GM19023 (cell line): ENCODE data around the gene FBLIM1.

ENCODE experiments used
- ATAC-seq: cut with Tn5 transposase; IDR thresholded peaks from one replicate; pipeline ENCODE4 v1.9.1; 2021; ENCODE audit warnings: mild to moderate bottlenecking, moderate library complexity; ENCODE audit not compliant: unreplicated experiment

Gene FBLIM1

DNA sequence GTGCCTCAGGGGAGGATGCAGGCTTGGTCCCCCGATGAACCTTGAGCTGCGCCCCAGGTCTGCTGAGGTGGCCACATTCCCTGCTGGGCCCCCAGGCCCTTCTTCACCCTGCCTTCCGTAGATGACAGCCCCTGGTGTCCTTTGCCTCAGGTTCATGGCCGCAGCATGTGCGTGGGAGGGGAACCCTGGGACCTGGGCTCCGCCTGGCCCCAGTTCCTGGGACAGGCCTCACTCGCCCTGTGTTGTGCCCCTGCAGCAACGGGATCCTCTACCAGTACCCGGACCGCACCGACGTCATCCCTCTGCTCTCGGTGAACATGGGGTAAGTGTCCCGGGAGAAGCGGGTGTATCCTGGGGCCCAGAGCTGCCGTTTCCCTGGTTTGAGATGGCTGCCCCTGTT, 27.7 kb upstream of the FBLIM1 start:
- ATAC-seq, result no peak

DNA sequence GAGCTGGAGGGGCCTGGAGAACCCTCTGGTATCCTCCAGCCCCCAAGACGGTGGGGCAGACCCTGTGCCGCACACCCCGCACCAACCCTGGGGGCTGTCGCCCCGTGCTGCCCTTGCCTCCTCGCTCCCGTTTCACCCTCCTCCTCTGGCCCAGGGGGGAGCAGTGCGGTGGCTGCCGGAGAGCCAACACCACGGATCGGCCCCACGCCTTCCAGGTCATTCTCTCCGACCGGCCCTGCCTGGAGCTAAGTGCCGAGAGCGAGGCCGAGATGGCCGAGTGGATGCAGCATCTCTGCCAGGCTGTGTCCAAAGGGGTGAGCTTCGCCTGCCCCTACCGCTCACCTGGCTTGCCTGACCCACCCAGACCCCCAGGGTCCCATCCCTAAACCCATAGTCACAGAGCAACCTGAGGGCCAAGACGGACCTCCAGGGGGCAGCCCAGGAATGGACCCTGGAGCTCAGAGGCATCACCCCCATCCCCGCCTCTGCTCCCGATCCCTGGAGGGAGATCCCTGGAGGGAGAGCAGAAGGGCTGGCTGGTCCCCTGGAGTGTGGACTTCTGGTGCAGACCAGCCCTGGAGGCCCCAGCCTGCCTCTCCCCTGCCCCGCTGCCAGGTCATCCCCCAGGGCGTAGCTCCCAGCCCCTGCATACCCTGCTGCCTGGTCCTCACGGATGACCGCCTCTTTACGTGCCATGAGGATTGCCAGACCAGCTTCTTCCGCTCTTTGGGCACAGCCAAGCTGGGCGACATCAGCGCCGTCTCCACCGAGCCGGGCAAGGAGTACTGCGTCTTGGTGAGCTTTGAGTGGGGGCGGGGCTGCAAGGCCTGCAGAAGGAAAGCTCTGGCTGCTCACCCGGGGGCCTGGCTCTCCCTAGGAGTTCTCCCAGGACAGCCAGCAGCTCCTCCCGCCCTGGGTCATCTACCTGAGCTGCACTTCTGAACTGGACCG, 26.6 kb upstream of the FBLIM1 start:
- ATAC-seq, result no peak

DNA sequence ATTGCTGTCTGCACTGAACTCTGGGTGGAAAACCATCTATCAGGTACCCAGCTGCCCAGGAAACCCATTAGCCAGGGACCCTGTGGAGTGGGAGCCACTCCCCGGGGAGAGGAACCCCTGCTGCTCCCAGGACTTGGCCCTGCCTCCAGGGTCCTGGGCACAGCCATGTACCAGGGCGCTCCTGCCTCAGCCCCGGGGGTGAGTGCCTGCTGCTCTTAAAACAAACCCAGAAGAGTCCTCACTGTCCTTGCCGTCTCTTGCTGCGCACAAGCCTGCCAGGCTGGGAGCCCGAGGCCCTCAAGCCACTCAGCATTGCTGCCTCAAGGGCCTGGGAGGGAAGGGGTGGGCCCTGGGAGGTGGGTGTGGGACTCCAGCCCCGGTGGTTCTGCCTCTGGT, 25.9 kb upstream of the FBLIM1 start:
- no peak for ATAC-seq

DNA sequence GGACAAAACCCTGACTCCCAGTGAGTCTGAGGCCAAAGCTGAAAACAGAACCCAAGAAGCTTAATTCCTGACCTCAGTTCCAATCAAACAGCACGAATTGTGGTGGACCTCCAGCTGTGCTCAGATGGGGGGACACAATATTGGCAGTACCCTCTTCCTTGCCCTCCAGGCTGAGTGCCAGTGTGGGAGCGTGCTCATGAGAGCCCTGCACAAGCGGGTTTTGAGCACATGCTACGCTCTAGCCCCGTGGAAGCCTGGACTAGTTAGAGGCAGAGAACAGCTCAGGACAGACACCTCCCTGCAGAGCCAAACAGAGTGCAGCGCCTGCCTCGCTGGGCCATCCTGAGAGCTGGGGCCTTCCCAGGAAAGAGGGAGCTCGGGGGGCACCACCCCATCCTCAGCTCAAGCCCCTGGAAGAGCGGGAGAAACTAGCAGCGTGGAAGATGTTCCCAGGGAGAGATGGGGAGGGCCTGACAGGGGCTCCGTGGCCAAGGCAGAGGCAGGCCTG, 25.3 kb upstream of the FBLIM1 start:
- ATAC-seq, result no peak

DNA sequence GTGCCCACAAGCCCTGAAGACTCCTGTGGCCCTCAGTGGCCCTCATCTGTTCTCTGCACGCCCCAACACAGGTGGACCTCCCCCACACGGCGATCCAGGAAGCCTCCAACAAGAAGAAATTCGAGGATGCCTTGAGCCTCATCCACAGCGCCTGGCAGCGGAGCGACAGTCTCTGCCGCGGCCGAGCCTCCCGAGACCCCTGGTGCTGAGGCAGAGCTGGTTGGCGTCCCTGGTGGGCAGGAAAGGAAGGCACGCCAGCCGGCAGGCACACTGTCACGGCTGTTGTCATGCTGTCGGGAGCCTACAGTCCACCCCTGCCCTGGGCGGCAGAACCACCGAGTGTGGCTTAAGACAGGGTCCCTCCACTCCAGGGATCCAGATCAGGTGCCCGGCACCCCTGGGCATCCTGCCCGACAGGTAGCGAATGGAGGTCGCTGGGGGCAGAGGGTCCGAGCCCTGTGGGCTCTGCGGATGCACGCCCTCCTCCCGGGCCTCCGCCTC, 24.8 kb upstream of the FBLIM1 start:
- ATAC-seq, result no peak

DNA sequence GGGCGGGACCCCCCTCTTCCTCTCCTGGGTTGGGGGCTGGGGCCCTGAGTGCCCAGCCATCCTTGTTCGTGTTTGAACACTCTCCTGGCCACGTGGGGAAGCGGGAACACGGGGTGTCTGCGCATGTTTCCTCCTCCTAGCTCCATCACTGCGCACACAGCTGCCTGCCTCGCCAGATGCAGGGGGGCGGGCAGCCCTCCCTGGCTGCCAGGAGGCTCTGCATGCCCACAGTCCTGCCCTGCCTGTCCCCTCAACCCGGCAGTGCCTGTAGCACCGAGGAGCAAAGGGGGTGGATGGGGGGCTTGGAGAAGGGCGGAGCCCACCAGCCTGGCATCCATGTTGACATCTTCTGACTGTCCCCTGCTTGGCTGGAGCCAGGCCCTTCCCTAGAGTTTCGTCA, 24.3 kb upstream of the FBLIM1 start:
- ATAC-seq, result no peak

DNA sequence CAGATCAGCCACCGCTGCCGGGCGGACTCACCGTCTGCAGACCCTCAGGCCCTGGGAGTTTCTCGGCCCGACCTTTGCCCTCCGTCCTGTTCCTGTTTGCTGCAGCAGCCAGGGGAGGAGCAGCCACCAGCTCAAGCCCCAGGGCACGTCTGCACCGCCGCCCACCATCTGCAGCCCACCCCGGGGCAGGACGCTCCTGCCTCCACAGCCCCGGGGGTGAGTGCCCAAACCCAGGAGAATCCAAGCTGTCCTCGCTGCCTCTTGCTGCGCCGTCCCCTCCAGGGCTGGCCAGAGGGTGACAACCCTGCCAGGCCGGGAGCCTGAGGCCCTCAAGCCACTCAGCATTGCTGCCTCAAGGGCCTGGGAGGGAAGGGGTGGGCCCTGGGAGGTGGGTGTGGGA, 23.7 kb upstream of the FBLIM1 start:
- no peak for ATAC-seq

DNA sequence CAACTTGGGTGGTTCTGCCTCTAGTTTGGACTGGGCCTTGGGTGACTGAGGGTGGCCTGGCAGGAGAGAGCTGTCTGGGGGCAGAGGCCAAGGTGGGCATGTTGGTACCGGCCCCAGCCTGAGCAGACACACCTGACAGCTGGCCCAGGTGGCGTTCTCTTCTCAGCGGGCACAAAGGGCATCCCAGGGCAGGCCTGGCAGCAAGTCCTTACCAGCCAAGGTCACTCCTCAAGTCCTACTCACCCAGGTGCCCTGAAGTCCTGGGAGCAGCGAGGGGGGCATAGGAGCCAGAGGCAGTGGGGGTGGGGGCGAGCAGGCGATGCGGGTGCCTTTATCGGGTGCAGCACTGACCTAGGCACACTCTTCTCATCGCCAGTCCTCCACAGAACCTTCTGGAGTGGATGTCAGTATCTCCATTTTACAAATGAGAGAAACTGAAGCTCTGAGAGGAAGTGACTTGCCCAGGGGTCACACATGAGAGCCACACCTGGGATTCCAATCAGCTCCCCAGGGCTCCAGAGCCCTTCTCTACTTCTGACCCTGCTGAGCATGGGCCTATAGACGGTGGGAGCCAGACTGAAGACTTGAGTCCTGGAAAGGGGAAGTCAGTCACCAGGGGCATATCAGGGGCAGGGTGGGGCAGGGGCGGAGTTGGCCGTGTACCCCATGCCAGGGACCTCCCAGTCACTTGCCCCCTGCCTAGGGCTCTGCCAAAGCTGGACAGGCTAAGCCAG, 23.1 kb upstream of the FBLIM1 start:
- ATAC-seq, result no peak

DNA sequence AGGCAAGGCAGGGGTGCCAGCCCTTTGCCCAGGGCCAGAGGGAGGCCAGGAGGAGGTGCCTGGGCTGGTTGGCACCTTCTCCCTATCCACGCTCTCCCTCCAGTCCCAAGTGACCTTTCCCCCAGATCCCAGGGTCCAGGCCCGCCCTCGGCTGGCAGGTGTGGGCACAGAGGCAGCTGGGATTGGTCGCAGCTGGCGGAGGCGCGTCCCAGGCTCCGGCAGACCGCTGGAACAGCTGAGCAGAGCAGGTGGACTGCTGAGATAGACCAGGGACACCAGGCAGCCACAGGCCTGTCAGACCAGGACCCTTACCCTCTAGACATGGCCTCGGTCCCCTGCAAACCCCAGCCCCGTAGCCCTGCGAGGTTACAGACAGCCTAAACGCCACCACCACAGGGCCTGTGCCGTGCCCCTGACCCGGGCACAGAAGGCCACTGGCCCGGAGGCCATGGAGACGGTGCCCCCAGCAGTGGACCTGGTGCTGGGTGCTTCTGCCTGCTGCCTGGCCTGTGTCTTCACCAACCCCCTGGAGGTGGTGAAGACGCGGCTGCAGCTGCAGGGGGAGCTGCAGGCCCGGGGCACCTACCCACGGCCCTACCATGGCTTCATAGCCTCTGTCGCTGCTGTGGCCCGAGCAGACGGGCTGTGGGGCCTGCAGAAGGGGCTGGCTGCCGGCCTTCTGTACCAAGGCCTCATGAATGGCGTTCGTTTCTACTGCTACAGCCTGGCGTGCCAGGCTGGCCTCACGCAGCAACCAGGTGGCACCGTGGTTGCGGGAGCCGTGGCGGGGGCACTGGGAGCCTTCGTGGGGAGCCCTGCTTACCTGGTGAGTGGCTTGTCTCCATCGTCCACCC, 22.3 kb upstream of the FBLIM1 start, which contains the start of gene SLC25A34:
Gene SLC25A34, plus strand, starts transcription at position 221 of the 854 bp plus-strand sequence. Its CDS starts 228 bp downstream, at position 449.
- no peak for ATAC-seq

DNA sequence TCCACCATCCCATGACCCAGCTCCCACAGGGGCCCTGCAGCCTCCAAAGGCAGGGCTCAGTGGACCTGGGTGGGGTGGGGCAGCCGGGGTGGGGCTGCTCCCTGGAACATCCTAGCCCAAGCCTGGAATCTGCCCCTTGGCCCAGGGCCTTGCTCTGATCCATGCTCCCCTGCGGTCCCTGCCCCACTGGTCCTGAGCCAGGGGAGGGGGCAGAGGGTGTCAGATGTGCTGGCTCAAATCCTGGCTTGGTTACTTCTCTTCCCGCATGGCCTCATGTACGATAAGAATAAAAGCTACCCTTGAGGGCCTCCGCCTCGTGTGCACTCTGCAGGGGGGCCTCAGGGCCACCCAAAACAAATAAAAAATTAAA, 21.7 kb upstream of the FBLIM1 start:
- no peak for ATAC-seq

DNA sequence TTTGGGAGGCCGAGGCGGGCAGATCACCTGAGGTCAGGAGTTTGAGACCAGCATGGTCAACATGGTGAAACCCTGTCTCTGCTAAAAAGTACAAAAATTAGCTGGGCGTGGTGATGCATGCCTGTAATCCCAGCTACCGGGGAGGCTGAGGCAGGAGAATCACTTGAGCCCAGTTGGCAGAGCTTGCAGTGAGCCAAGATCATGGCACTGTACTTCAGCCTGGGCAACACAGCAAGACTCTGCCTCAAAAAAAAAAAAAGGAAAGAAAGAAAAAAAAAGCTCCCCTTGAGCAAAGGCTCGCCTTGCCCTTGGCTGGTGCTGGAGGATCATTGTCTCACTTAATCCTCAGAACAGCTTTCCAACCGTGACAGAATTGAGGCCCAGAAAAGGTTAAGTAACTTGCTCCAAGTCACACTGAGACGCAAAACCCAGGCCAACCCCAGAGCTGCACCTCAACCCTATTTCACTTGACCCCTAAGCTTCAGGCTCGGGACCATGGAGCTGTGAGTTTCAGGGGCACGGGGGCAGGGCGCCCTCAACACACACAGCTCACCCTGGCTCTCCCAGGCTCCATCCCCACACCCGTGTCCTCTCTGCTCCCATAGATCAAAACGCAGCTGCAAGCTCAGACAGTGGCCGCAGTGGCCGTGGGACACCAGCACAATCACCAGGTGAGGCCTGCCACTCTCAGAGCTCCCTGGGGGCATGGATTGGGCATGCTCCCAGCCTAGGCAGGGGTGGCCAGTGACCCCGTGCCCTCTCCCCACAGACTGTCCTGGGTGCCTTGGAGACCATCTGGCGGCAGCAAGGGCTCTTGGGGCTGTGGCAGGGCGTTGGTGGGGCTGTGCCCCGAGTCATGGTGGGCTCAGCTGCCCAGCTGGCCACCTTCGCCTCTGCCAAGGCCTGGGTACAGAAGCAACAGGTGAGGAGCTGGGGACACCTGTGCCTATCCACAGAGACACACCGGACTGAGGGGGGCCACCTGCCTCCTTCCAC, 21.0 kb upstream of the FBLIM1 start:
- no peak for ATAC-seq

DNA sequence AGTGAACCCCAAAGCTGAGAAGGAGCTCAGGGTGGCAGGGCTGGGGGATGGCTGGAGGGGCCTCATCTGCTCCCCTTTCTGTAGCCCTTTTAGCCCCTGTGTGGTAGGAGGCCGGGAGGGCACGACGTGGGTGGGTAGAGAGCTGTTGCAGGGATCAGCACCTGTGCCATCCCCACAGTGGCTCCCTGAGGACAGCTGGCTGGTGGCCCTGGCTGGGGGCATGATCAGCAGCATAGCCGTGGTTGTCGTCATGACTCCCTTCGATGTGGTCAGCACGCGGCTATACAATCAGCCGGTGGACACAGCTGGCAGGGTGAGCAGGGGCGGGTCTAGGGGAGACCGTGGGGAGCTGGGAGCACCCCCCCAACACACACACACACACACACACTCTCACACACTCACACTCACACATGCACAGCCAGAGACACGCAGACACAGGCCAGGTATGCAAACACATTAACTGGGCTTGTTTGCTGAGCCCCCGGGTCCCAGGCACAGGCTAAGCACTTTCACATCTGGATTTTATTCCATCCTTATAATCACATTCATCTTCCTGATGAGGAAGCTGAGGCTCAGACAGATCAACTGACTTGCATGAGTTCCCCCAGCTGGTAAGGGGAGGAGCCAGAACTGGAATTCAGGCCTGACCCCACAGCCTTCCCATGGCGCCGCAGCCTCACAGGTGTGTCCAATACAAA, 20.0 kb upstream of the FBLIM1 start:
- ATAC-seq, result no peak

DNA sequence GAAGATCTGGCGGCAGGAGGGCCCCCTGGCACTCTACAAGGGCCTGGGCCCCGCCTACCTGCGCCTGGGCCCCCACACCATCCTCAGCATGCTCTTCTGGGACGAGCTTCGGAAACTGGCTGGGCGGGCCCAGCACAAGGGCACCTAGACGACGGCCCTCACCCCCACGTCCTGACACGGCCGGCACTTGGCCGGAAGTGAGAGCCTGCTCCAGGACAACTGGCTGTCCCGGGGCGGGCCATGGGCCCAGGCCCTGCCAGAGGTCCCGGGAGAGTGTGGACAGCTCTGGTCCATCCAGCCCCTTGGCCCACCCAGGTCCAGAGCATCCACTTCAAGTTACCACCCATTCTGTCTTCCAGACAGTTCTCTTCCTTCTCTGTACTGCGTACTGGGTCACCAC, 19.3 kb upstream of the FBLIM1 start:
- ATAC-seq, result no peak

DNA sequence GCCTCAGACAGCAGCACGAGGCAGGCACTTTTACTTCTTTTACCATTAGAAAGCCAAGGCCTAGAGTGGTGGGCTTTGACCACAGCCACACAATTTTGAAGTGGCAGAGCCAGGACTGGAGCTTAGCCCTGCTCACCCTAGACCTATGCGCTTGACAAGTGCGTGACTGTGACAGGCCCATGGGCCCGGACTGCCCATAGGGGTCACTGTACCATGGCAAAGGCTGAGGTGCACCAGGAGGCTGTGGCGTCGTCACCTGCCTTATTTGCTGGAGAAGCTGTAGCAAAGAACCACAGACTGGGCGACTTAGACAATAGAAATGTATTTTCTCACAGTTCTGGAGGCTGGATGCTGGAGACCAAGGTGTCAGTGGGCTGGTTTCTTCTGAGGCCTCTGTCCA, 18.9 kb upstream of the FBLIM1 start:
- no peak for ATAC-seq

DNA sequence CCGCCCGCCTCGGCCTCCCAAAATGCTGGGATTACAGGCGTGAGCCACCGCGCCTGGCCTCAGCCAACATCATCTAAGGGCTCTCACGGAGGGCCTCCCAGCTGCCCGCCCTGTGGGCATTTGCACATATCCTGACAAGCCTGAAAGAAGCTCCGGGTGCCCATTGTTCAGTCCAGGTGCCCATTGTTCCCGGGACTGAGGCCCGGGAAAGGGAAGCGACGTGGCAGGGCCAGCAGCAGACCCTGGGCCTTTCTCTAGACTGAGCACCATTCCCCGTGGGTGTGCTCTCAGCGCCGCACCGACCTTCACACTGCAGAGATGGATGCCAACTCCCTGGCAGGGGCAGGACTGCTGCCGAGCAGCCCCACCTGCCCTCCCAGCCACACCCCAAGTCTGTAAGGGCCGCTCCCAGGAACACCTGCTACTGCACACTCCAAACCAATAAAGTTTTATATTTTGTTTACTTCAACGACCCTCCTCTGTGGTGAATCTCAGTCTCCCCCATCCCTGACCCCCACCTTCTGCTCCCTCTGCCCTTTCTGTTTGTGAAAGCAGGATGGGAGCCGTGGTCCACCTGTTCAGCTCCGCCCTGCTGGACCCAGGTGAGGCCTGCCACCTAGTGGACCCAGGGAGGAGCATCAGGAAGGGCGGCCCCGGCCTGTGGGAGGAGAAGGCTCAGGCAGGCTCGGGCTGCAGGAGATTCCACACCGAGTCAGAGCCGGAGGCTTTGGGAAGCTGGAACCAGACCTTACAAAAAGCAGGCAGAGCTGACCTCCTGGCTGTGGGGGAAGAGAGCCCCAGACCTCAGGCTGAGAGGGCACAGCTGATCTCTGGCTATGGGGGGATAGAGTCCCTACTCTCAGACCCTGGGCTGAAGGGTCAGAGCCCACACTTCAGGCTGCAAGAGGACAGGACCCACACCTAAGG, 17.4 kb upstream of the FBLIM1 start:
- no peak for ATAC-seq

DNA sequence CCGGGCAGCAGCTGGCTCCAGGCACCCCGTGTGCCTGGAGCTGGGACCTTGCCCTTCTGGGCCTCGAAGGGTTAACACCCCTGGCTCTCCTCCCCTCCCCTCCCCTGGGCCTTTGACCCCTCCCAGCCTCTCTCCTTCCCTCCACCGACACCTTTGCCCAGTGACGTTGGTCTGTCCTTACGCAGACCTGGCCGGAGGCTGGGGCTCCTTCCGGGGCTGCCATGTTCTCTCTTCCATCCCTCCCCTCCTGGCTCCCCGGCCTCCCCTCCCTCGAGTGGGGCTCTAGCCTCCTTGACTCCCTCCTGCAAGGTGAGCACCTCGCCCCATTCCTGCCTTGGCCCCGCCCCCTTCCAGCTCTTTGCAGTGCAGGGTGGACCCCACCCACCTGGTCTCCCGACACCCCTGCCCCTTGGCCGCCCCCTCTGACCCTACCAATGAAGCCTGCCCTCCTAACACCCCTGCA, 16.2 kb upstream of the FBLIM1 start, which contains the start of gene TMEM82:
Gene TMEM82, plus strand, starts transcription at position 161 of the 463 bp plus-strand sequence. Its CDS starts 61 bp downstream, at position 222.
- no peak for ATAC-seq

DNA sequence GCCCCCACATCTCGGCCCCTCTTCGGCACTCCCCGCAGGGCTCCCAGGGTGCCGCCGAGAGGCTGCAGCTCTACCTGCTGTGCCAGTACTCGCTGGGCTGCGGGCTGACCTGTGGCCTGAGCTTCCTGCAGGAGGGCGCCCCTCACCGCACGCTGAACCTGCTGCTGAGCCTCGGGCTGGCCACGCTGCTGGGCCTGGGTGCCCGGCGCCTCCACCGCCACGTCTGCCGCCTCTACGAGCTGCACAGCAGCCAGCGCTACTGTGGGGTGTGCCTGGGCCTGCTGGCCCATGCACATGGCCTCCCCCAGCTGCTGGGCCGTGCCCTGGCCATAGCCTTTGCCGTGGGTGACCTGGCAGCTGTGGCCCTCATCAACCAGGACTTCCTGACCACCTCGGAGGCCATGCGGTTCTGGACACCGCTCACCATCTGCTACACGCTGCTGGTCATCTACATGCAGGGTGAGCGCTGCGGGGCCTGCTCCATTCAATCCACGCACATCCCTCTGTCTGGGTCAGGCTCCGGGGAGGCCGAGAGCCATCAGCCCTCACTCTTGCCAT, 14.4 kb upstream of the FBLIM1 start:
- ATAC-seq, result no peak
